ENCODE data around the gene PTOV1.

DNA sequence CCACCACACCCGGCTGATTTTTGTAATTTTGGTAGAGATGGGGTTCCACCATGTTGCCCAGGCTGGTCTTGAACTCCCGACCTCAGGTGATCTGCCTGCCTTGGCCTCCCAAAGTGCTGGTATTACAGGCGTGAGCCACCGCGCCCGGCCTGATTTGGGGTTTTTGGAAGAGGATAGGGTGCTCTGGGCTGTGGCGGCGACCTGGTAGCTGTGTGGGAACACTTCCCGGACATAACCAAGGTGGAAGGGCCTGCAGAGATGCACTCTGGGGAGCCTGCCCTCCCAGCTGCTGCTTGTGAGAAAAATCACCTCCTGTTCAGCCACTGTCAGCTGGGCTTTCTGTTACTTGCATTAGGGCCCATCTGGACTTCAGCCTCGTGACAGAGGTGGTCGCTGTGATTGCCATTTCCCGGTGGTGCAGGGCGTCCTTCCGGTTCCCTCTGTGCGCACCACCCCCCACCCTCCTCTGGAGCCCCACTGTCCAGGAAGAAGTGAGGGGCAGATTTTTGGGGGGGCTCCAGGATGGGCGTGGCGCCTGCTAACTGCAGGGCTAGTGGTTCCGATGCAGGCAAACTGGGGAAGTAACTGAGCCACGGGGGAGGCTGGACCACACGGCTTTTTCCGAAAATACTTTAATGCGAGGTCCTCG is 38.2 kb downstream of the PTOV1 start:
- TF ChIP-seq PLSCR1 (CRISPR knock-in tag; IDR thresholded peaks at IDR 0.05; ENCODE audit: borderline replicate concordance) (no peak), RFX5 (IDR thresholded peaks at IDR 0.05; ENCODE audit: low read depth, low read length) (no peak), GATAD2A (CRISPR knock-in tag; IDR thresholded peaks at IDR 0.05) (no peak)

Measured in HepG2 (cell line).